Skin epidermis (tissue), 12 donors: ENCODE data around the gene LIMS1.
"Not testable (repeated sequence)": the region's sequence is repeated elsewhere in the genome, so short reads cannot be mapped to it uniquely, and the experiment has no call there.

Experiments
- H3K27ac ChIP-seq, 21 experiments: fragments of 200-600 bp; sonication (generic) in 11 of 21; one replicate each; pipeline ENCODE4 v1.5.0; 2020; ENCODE audit warnings: mild to moderate bottlenecking in 3 of 21, inconsistent platforms in 2 of 21, moderate library complexity in 2 of 21
- H3K4me3 ChIP-seq, 7 experiments: fragments of 200-600 bp; sonication (generic) in 2 of 7; one replicate each; pipeline ENCODE4 v1.5.0; 2020; ENCODE audit warnings: inconsistent platforms in 2 of 7, mild to moderate bottlenecking in 2 of 7, moderate library complexity in 1 of 7

Gene LIMS1

DNA sequence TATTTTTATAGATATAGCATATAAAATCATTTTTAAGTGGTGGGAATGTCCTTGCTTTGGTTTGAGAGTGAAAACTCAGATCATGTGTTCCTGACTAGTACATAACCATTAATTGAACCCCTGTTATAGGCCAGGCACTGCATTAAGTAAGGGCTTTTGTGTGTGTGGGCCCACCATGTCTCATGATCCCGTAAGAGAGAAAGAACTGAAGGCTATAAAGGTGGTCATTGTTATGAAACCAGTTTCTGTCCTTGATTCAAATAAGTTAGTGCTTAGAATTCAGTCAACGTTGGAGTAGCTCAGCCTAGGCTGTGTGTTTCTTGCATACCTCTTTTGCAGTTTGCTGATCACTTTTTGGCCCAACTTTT lies 91.5 kb downstream of the LIMS1 start:
- Histone ChIP-seq H3K27ac (no peak overlapping the region), H3K4me3 (no peak overlapping the region)

DNA sequence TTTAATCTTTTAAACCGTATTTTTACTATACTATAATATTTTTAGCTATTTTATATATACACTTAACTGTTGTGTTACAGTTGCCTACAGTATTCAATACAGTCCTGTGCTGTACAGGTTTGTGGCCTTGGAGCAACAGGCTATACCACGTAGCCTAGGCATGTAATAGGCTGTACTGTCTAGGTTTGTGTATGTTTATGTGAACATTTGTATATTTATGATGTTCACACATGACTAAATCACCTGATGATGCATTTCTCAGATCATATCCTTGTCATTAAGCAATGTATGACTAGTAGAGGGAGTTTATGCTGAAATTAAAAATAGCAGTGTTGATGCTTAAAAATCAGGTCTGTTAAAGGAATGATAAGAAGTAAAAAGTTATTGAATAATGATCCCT lies 92.7 kb downstream of the LIMS1 start:
- Histone ChIP-seq H3K27ac (no peak overlapping the region), H3K4me3 (no peak overlapping the region)

DNA sequence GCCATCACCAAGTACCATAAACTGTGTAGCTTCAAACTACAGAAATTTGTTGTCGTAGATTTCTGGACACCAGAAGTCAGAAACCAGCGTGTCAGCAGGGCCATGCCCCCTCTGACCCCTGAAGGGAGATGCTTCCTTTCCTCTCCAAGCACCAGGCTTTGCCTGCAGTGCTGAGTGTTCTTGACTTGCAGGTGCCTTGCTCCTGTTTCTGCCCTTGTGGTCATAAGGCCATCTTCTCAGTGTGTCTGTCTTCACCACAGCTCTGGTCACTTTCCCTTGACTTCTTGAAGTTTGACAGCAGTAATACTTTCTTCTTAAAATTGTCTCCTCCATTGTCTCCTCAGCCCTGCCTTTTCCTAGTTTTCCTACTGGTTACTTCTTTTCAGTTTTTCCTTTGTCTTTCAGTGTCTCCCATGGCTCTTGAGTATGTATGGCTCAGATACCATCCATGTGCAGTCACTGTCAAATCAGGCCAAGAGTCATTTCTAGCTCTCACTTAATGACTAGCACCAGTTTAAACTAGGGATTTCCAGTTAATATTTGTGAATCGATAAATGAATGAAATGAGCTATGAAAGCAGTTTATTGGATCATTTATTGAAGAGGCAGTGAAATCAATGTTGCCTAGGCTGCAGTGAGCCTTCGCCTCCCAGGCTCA lies 93.8 kb downstream of the LIMS1 start:
- H3K27ac ChIP-seq = no peak overlapping the region

DNA sequence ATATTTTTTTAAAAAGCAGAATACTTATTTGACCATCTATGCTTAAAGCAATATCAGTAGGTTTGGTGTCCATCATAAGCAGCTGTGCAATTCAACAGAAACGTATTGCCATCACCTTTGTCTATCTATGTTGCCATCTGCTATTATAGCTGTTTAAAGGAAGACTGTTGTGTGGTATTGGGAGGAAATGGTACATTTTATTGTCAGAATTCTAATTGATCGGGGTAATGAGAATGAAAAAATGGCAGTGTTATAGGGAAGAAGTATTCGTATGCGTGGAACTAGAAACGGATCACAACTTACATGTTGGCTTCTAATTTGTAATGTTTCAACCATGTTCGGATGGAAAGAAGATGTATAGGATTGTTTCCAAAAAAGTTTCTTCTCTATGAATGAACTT lies 94.7 kb downstream of the LIMS1 start:
- Histone ChIP-seq H3K27ac (peak overlapping the region in 1 of 21 experiments; percentile 18), H3K4me3 (no peak overlapping the region)

More for the DNA sequence above, 93.8 kb downstream of the LIMS1 start:
- no peak overlapping the region for H3K4me3 ChIP-seq

DNA sequence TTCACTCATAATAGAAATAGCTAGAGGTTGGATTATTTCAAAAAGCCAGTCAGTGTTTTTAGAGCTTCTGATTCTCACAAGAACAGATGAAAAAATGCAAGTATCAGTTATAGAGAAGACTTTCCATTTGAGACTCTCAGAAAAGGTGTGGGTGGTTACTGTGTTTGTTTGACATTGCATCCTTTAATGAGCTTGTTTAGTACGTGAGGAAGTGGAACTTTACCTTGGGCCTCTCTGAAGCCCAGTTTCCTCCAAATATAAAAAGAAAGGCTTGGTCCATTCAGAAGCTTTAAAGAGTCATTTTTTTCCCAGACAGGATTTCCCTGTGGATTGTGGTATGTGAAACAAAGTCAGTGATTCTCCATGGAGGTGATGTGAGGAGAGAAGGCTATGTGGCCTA lies 95.1 kb downstream of the LIMS1 start:
- no peak overlapping the region for H3K4me3 ChIP-seq
- H3K27ac ChIP-seq = peak overlapping the region in 2 of 21 experiments; percentile 18 to 20

DNA sequence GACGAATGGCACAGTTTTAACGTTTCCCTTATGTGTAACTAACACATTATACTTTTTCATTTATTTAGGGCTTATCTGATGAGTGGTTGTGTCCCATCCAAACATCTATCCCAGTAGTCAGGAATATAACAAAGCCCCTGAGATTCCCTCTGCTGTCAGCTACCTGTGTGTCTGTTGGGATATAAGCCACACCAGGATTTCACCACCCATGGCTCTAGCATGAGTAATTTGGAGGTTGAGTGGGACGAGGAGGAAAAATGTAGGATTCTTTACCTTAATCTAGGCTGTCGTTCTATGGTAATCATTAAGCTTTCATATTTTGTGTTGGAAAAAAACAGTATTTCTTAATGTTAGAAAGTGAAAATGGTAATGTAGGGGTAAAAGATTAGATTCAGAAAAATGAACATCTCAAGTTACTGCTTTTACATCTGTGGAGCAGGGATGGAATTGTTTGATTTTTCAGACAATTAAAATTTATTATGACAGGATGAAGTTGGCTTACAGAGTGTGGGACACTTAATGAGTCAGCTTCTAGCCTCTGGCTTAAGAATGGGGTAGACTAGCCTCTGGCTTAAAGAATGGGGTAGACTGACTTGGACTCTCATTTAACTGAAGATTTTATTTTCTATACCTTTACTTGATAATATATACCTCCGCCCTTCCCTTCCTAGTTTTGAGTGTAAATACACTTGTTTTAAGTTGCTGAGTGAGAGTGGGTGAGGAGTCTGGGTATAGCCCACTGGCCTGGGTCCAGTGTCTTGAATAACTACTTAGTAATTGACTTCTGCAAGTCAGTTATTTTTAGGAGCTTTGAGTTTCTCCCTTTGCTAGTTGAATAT lies 96.5 kb downstream of the LIMS1 start:
- Histone ChIP-seq H3K4me3 (no peak overlapping the region), H3K27ac (no peak overlapping the region)

DNA sequence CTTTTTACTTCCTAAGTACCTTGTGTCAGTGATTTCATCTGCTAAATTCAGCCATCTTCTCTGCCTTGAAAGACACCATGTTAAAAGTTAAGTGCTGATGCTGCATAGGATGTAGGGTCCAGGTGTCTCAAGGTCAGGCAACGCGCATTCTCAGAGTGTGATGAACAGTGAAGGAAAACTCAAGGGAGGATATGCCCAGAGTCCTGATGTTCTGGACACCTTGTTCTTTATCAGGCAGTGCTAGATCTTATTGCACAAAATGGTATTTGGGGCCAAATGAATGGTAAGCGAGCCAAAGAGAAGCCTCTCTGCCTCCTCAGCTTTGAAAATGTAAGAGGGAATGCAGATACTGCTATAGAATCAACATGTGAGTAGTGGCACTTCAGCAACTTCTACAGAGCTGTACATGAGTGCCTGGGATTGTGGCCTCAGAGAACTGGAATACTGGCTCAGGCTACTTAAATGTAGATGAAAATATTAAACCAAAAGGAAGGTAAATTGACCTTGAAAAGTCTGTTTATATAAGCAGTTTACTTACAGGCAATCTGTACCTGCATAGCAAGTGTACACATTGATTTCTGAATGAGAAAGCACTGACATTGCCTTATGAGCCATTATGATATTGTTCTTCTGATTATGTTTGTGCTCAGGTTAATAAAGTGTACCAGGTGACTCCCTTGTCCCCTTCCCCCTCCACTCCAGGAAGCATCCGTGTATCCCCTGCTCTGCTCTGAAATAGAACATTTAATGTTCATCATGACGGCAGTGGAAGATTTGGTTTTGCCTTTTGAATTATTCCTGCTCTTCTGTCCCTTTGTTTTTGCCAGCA lies 98.3 kb downstream of the LIMS1 start:
- Histone ChIP-seq H3K27ac (peak overlapping the region in 1 of 21 experiments; percentile 0), H3K4me3 (no peak overlapping the region)

DNA sequence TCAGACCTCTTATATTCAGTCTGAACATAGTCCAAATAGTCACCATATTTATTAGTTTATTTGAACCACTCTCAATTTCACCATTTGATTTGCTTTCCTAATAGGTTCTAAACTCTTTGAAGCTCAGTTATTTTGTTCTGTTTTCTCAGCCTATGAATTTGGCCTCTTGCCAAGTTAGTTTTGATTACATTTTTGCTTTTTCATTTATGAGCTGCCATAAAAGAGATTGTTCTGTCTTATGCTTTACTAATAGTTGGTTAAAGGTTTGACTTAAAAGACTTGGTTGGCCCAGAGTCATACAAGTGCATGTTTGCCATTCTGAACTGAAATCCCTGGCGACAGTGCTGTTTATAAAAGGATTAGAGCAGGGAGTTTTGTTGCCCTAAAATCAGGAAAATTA lies 99.1 kb downstream of the LIMS1 start:
- Histone ChIP-seq H3K4me3 (no peak overlapping the region), H3K27ac (peak overlapping the region in 1 of 21 experiments; percentile 0)

DNA sequence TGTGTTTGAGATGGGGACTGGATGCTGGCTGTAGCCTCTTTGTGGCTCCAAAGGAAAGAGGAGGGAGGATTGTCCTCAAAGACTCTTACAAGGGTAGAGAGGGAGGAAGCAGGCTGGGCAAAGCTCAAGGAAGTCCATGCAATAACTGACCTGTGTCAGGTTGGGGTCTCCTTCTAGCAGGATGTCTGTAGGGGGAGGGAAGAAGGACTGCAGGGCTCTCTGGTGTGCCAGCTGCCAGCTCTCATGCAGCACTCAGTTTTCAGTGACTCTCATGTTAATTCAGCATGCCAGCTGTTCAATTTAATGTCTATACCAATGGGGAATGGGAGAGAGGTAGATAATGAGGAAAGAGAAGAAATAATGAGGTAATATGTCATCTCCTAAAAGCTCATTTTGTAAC lies 99.7 kb downstream of the LIMS1 start:
- Histone ChIP-seq H3K27ac (no peak overlapping the region), H3K4me3 (no peak overlapping the region)

DNA sequence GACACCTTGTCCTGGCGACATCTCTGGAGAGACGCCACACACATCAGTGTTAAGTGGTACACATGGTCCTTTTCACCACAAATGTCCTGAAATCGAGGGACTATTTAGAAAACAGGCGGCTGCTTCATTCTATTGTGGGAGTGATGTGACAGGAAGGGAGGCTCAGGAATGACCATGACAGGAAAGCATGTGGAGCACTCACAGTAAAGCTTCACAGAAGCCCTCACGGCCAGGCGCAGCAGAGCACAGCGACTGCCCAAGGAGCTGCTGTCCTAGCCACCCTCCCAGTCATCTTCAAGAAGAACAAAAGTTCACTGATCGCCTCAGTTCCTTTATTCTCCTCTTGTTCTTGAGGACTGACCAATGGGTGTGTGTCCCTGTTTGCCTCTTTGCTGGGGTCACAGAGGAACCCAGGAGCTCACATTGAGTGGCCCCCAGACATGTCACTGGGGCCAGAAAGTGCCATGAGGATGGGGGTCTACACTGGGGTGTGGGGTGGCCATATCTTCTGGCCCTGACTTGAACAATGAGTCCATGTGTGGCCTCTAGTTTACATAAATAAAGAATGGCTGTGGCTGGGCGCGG lies 100.4 kb downstream of the LIMS1 start:
- Histone ChIP-seq H3K4me3 (no peak overlapping the region), H3K27ac (peak overlapping the region in 2 of 21 experiments; percentile 0 to 8)

DNA sequence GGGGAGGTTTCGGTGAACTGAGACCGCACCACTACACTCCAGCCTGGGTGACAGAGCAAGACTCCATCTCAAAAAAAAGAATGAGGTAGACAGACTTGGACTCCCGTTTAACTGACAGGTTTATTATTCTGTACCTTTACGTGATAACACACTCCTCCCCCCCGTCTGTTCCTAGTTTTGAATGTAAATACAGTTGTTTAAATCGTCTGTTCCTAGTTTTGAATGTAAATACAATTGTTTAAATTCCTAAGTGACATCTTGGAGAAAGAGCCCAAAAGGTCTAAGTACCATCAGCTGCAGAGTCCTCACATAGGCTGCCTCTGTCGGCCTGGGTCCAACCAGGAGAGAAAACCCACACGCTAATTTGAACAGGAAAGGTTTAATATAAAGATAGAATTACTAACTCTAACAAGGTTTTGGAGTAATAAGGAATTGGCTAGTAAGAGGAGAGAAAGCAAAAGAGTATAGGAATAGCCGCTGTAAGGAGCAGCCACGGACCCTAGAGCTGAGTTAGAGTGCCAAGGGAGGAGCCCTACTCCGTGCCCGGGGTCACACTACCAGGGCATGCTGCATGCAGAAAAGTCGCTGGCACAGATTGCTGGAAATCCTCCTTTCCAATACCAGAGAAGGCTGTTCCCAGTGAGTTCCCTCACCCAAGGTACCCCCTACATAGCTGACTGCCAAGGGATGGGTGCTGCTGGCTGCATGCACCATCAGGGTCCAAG lies 101.5 kb downstream of the LIMS1 start:
- H3K4me3 ChIP-seq = no peak overlapping the region
- peak overlapping the region in 8 of 21 experiments; percentile 9 to 69 (median 52) for H3K27ac ChIP-seq

DNA sequence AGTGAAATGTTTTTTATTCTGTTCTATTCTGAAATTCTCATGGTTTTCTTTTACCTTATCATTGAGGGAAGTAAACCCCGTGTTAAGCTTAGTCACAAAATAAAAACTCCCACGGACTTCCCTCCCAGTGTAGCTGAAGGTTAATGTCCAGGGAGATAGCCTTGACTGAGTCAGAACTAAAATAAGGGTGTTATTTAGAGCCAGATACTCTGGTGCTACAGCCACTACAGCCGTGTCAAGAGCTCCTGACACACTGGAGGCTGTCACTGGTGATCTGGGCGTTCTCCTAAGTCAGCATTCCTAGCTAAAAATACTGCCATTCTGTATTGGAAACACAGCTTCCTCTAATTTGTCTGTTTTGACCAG lies 103.0 kb downstream of the LIMS1 start:
- H3K4me3 ChIP-seq = no peak overlapping the region
- peak overlapping the region in 10 of 21 experiments; percentile 7 to 77 (median 45) for H3K27ac ChIP-seq

DNA sequence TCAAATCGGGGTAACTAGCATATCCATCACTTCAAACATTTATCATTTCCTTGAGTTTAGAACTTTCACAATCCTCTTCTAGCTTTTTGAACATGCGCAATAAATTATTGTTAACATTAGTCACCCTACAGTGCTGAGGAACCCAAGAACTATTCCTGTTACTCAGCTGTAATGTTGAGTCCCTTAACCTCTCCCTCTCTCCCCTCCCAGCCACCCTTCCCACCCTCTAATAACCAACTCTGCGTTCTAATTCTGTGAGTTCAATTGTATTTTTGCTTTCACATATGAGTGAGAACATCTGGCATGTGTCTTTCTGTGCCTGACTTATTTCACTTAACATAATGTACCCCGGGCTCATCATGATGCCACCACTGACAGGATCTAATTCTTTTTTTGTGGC lies 106.5 kb downstream of the LIMS1 start:
- H3K27ac ChIP-seq = peak overlapping the region in 5 of 21 experiments; percentile 36 to 66 (median 47)
- no peak overlapping the region for H3K4me3 ChIP-seq

DNA sequence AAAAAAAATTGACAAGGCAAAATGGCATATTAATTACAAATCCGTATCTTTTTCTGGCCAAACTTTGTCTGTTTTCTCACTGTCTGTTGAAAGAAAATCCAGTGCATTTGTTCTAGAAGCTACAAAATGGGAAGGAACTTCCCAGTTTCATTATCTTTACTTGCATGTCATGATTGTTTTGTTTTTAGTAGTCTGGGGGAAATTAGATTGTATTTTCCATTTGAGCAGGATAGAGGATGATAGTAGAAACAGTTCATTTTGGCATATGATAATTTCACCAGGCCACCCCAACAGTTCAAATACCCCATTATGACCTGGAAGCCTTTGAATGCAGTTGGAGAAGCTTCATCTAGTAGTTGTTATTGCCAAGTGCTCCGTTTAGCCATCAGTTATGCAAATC lies 107.5 kb downstream of the LIMS1 start:
- Histone ChIP-seq H3K4me3 (no peak overlapping the region), H3K27ac (peak overlapping the region in 3 of 21 experiments; percentile 36 to 66 (median 37))

DNA sequence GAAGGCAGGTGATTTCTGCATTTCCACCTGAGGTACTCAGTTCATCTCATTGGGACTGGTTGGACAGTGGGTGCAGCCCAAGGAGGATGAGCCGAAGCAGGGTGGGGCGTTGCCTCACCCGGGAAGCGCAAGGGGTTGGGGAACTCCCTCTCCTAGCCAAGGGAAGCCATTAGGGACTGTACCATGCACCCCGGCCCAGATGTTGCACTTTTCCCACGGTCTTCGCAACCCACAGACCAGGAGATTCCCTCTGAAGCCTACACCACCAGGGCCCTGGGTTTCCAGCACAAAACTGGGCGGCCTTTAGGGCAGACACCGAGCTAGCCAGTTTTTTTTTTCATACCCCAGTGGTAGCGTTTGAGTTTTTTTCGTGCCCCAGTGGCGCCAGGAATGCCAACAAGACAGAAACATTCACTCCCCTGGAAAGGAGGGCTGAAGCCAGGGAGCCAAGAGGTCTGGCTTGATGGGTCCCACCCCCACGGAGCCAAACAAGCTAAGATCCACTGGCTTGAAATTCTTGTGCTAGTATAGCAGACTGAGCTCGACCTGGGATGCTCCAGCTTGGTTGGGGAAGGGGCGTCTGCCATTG lies 109.1 kb downstream of the LIMS1 start:
- H3K4me3 ChIP-seq = no peak overlapping the region
- no peak overlapping the region for H3K27ac ChIP-seq

DNA sequence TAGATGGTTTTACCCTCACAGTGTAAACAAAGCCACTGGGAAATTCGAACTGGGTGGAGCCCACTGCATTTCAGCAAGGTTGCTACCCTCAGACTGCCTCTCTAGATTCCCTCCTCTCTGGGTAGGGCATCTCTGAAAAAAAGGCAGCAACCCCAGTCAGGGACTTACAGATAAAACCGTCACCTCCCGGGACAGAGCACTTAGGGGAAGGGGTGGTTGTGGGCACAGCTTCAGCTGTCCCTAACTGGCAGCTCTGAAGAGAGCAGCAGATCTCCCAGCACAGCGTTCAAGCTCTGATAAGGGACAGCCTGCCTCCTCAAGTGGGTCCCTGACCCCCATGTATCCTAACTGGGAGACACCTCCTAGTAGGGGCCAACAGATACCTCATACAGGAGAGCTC lies 109.6 kb downstream of the LIMS1 start:
- H3K27ac ChIP-seq = not testable (repeated sequence)

DNA sequence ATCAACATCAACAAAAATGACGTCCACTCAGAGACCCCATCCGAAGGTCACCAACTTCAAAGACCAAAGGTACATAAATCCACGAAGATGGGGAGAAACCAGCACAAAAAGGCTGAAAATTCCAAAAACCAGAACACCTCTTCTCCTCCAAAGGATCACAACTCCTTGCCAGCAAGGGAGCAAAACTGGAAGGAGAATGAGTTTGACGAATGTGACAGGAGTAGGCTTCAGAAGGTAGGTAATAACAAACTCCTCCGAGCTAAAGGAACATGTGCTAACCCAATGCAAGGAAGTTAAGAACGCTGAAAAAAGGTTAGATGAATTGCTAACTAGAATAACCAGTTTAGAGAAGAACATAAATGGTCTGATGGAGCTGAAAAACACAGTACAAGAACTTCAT lies 110.2 kb downstream of the LIMS1 start:
- H3K27ac ChIP-seq, H3K4me3 ChIP-seq: not testable (repeated sequence)

More for the DNA sequence above, 109.6 kb downstream of the LIMS1 start:
- H3K4me3 ChIP-seq = not testable (repeated sequence)

DNA sequence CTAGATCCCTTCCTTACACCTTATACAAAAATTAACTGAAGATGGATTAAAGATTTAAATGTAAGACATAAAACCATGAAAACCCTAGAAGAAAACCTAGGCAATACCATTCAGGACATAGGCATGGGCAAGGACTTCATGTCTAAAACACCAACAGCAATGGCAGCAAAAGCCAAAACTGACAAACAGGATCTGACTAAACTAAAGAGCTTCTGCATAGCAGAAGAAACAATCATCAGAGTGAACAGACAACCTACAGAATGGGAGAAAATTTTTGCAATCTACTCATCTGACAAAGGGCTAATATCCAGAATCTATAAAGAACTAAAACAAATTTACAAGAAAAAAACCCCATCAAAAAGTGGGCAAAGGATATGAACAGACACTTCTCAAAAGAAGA lies 114.5 kb downstream of the LIMS1 start:
- H3K4me3 ChIP-seq, H3K27ac ChIP-seq: not testable (repeated sequence)

DNA sequence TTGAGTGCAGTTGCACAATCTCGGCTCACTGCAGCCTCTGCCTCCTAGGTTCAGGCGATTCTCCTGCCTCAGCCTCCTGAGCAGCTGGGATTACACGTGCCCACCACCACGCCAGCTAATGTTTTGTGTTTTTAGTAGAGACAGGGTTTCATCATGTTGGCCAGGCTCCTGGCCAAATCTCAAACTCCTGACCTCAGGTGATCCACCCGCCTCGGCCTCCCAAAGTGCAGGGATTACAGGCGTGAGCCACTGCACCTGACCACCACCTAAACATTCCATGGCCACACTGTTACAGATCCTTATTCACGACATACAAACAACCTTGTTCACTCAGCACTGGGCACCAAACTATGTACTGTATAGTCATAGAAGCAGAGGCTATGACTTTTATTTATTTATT lies 116.2 kb downstream of the LIMS1 start:
- H3K4me3 ChIP-seq = not testable (repeated sequence)

More for the DNA sequence above, 116.2 kb downstream of the LIMS1 start:
- H3K27ac ChIP-seq = not testable (repeated sequence)
